D721Med (cell line): ENCODE data around the gene TSPAN12.
"Not testable (repeated sequence)": the region's sequence is repeated elsewhere in the genome, so short reads cannot be mapped to it uniquely, and the experiment has no call there.

Experiments used
- DNase-seq: peaks from one replicate; pipeline ENCODE4 v3.0.0; 2011; ENCODE audit warnings: low spot score; ENCODE audit not compliant: insufficient read length
- FAIRE-seq: peaks from 2 replicates; lab custom pipeline; 2011; peaks lifted over from hg19 to GRCh38; lab: Jason Lieb, UNC
- CTCF ChIP-seq: IDR thresholded peaks from 2 replicates; pipeline ENCODE4 v1.5.1; 2012; ENCODE audit warnings: mild to moderate bottlenecking, control low read depth; ENCODE audit not compliant: insufficient read depth; ENCODE audit errors: missing control alignments

TSPAN12 gene

GRCh38 chr7:120780938-120781337 is 77.0 kb downstream of the TSPAN12 start:
- FAIRE-seq (no peak), DNase-seq (no peak)
- no peak for TF ChIP-seq CTCF

- FAIRE-seq, DNase-seq: not testable (repeated sequence)
Measured at GRCh38 chr7:120780451-120780850, 77.5 kb downstream of the TSPAN12 start.

- not testable (repeated sequence) for DNase-seq, FAIRE-seq
Measured at GRCh38 chr7:120779078-120779477, 78.9 kb downstream of the TSPAN12 start.

- TF ChIP-seq CTCF: no peak
- no peak for FAIRE-seq
- no peak for DNase-seq
Measured at GRCh38 chr7:120775755-120776154, 82.2 kb downstream of the TSPAN12 start.

- FAIRE-seq (no peak), DNase-seq (no peak)
- no peak for TF ChIP-seq CTCF
Measured at GRCh38 chr7:120774481-120774880, 83.5 kb downstream of the TSPAN12 start.

GRCh38 chr7:120770206-120770605 is 87.7 kb downstream of the TSPAN12 start:
- FAIRE-seq: no peak
- DNase-seq: no peak

GRCh38 chr7:120760851-120761250 is 97.1 kb downstream of the TSPAN12 start:
- no peak for TF ChIP-seq CTCF
- FAIRE-seq (no peak), DNase-seq (no peak)

More at GRCh38 chr7:120770206-120770605, 87.7 kb downstream of the TSPAN12 start:
- no peak for TF ChIP-seq CTCF

GRCh38 chr7:120760050-120760449 is 97.9 kb downstream of the TSPAN12 start:
- no peak for TF ChIP-seq CTCF
- DNase-seq (no peak), FAIRE-seq (no peak)
